BJ (cell line): ENCODE data around the gene KDM4F. TPM values are rescaled to one million over a fixed set of nuclear protein-coding genes. Genes with fewer than 3 reads are reported as not detected.

ENCODE experiments used
- CTCF ChIA-PET: fragments of 350-600 bp; formaldehyde crosslinking; extraction: SDS; loops from one replicate; lab custom pipeline; 2021; ENCODE audit warnings: antibody characterized with exemption, inconsistent platforms; lab: Yijun Ruan, JAX
- POLR2A ChIA-PET: fragments of 300-600 bp; sonication (Branson Sonifier 250); formaldehyde crosslinking; extraction: SDS; loops from one replicate; lab custom pipeline; 2021; ENCODE audit warnings: antibody characterized with exemption; lab: Charles Lee
- DNase-seq: peaks from one replicate; pipeline ENCODE4 v3.0.0-alpha.2; 2011; ENCODE audit warnings: low read depth
- H3K27me3 ChIP-seq: 2 replicates; pipeline ENCODE4 v1.6.0; 2011; ENCODE audit warnings: low read length; ENCODE audit not compliant: control insufficient read depth, insufficient read depth
- H3K36me3 ChIP-seq: 2 replicates; pipeline ENCODE4 v1.5.1; 2011; ENCODE audit warnings: low read length; ENCODE audit not compliant: control insufficient read depth, insufficient read depth
- H3K4me3 ChIP-seq: 2 replicates; pipeline ENCODE4 v1.5.1; 2011; ENCODE audit warnings: low read depth, mild to moderate bottlenecking, control low read depth, low read length
- CTCF ChIP-seq: IDR thresholded peaks from 2 replicates; pipeline ENCODE4 v1.5.1; 2011; ENCODE audit warnings: low read depth, mild to moderate bottlenecking, control low read depth, inconsistent platforms, low read length, moderate library complexity; ENCODE audit not compliant: insufficient read depth
- polyA plus RNA-seq: library from polyadenylated mRNA; depleted of rRNA; stranded (reverse); fragments of >200 nt; gene quantifications from 2 replicates; pipeline ENCODE4 v1.2.3, GENCODE V29; 2011

KDM4F gene
- polyA plus RNA-seq, 1 experiment: not detected

- Histone ChIP-seq H3K36me3 (no peaks in the 10 kb centered on the region), H3K27me3 (peaks cover 5% of the 10 kb centered on the region), H3K4me3 (no peak overlapping the region)
- ChIA-PET CTCF (no interaction called here), POLR2A (no interaction called here)
- TF ChIP-seq CTCF: no peak
- no peak for DNase-seq
Observed at GRCh38 chr11:95042239-95042638, 7.0 kb upstream of the KDM4F start.

GRCh38 chr11:95042906-95043305 lies 6.3 kb upstream of the KDM4F start:
- no peak for TF ChIP-seq CTCF
- ChIA-PET CTCF (no interaction called here), POLR2A (no interaction called here)
- H3K36me3 ChIP-seq: no peaks in the 10 kb centered on the region
- no peak overlapping the region for H3K4me3 ChIP-seq
- peaks cover 5% of the 10 kb centered on the region for H3K27me3 ChIP-seq
- no peak for DNase-seq

- ChIA-PET CTCF (no interaction called here), POLR2A (no interaction called here)
- Histone ChIP-seq H3K27me3 (peaks cover 5% of the 10 kb centered on the region), H3K4me3 (no peak overlapping the region), H3K36me3 (no peaks in the 10 kb centered on the region)
- TF ChIP-seq CTCF: no peak
- no peak for DNase-seq
Observed at GRCh38 chr11:95044010-95044409, 5.2 kb upstream of the KDM4F start.

GRCh38 chr11:95045812-95046211 lies 3.4 kb upstream of the KDM4F start:
- no peak for TF ChIP-seq CTCF
- H3K36me3 ChIP-seq: no peaks in the 10 kb centered on the region
- DNase-seq: no peak
- H3K27me3 ChIP-seq: peaks cover 5% of the 10 kb centered on the region
- ChIA-PET CTCF (interaction anchor here (0.9 to 1.1 kb wide), 2 partner anchors 10 to 23 kb away, joined by 3 to 4 read pairs; no protein-coding TSS in a partner anchor), POLR2A (no interaction called here)
- H3K4me3 ChIP-seq: no peak overlapping the region

- Histone ChIP-seq H3K36me3 (no peaks in the 10 kb centered on the region), H3K27me3 (peaks cover 5% of the 10 kb centered on the region), H3K4me3 (no peak overlapping the region)
- ChIA-PET POLR2A (no interaction called here), CTCF (interaction anchor here (0.8 kb wide), 1 partner anchor 15 kb away, joined by 3 read pairs; no protein-coding TSS in a partner anchor)
- no peak for TF ChIP-seq CTCF
- DNase-seq: no peak
Observed at GRCh38 chr11:95050595-95051202, 1.5 kb downstream of the KDM4F start.
